ENCODE measurements around the gene TEKT5.

TEKT5 gene

GRCh38 chr16:10657925-10658324, 36.8 kb downstream of the TEKT5 start:
- no peak for TF ChIP-seq REST (IDR thresholded peaks at IDR 0.05; ENCODE audit: insufficient replicate concordance, low read depth)
- TF ChIP-seq POLR2AphosphoS5 (IDR thresholded peaks at IDR 0.05; ENCODE audit: low read depth), result no peak
- TF ChIP-seq GABPA (IDR thresholded peaks at IDR 0.05; ENCODE audit: low read depth), result no peak
- TF ChIP-seq SPI1 (IDR thresholded peaks at IDR 0.05; ENCODE audit: borderline replicate concordance, low read depth), result no peak
- no peak for TF ChIP-seq CTCF (IDR thresholded peaks at IDR 0.05; ENCODE audit: insufficient read depth, low read length)
- no peaks in the 10 kb centered on the region for H3K27me3 ChIP-seq (ENCODE audit: insufficient read depth, poor library complexity, severe bottlenecking)
- H3K4me3 ChIP-seq (replicated peaks; ENCODE audit: insufficient read depth, low read length), result no peak overlapping the region
- no peak for DNase-seq (ENCODE audit: low read depth in 1 of 2, low spot score in 1 of 2)
- no peak overlapping the region for H3K27ac ChIP-seq (replicated peaks)

GRCh38 chr16:10656618-10657017, 38.1 kb downstream of the TEKT5 start:
- H3K4me3 ChIP-seq (replicated peaks; ENCODE audit: insufficient read depth, low read length), result no peak overlapping the region
- no peak for DNase-seq (ENCODE audit: low read depth in 1 of 2, low spot score in 1 of 2)
- no peak overlapping the region for H3K27ac ChIP-seq (replicated peaks)
- TF ChIP-seq GABPA (IDR thresholded peaks at IDR 0.05; ENCODE audit: low read depth), result no peak
- no peak for TF ChIP-seq POLR2AphosphoS5 (IDR thresholded peaks at IDR 0.05; ENCODE audit: low read depth)
- no peak for TF ChIP-seq SPI1 (IDR thresholded peaks at IDR 0.05; ENCODE audit: borderline replicate concordance, low read depth)
- no peak for TF ChIP-seq REST (IDR thresholded peaks at IDR 0.05; ENCODE audit: insufficient replicate concordance, low read depth)
- no peaks in the 10 kb centered on the region for H3K27me3 ChIP-seq (ENCODE audit: insufficient read depth, poor library complexity, severe bottlenecking)

- DNase-seq (ENCODE audit: low read depth in 1 of 2, low spot score in 1 of 2), result no peak
- Histone ChIP-seq H3K4me3 (replicated peaks; ENCODE audit: insufficient read depth, low read length) (no peak overlapping the region), H3K27me3 (ENCODE audit: insufficient read depth, poor library complexity, severe bottlenecking) (no peaks in the 10 kb centered on the region), H3K27ac (replicated peaks) (no peak overlapping the region)
- TF ChIP-seq REST (IDR thresholded peaks at IDR 0.05; ENCODE audit: insufficient replicate concordance, low read depth), result no peak
- TF ChIP-seq POLR2AphosphoS5 (IDR thresholded peaks at IDR 0.05; ENCODE audit: low read depth), result no peak
- no peak for TF ChIP-seq GABPA (IDR thresholded peaks at IDR 0.05; ENCODE audit: low read depth)
- TF ChIP-seq SPI1 (IDR thresholded peaks at IDR 0.05; ENCODE audit: borderline replicate concordance, low read depth), result no peak; the same call in 1 of the 2 replicates
- TF ChIP-seq CTCF (IDR thresholded peaks at IDR 0.05; ENCODE audit: insufficient read depth, low read length), result no peak
Observed at GRCh38 chr16:10655415-10655977, 39.2 kb downstream of the TEKT5 start.
